Karpas-422 (cell line): ENCODE results near the gene SERPIND1. TPM values are rescaled to one million over a fixed set of nuclear protein-coding genes. Genes with fewer than 3 reads are reported as not detected.
"Not testable (repeated sequence)": the region's sequence is repeated elsewhere in the genome, so short reads cannot be mapped to it uniquely, and the experiment has no call there.

Experiments used
- DNase-seq: peaks from one replicate; pipeline ENCODE4 v3.0.0-alpha.2; 2015
- H2AFZ ChIP-seq: fragments of 200-600 bp; sonication (generic); 2 replicates; pipeline ENCODE4 v1.6.1; 2014; ENCODE audit warnings: antibody characterized with exemption, low read length, mixed read lengths
- H3K27ac ChIP-seq: fragments of 200-600 bp; sonication (generic); 2 replicates; pipeline ENCODE4 v1.5.1; 2014; ENCODE audit warnings: mild to moderate bottlenecking, low read length, moderate library complexity
- H3K27me3 ChIP-seq: fragments of 200-600 bp; sonication (generic); 2 replicates; pipeline ENCODE4 v1.6.1; 2014; ENCODE audit warnings: low read length, mixed read lengths
- H3K36me3 ChIP-seq: fragments of 200-600 bp; sonication (generic); 2 replicates; pipeline ENCODE4 v1.6.1; 2014; ENCODE audit warnings: low read length, mixed read lengths; ENCODE audit not compliant: insufficient read depth
- H3K4me1 ChIP-seq: fragments of 200-600 bp; sonication (generic); 2 replicates; pipeline ENCODE4 v1.6.1; 2014; ENCODE audit warnings: mild to moderate bottlenecking, low read length, mixed read lengths
- H3K4me2 ChIP-seq: fragments of 200-600 bp; sonication (generic); 2 replicates; pipeline ENCODE4 v1.6.1; 2014; ENCODE audit warnings: low read length, low read depth, mild to moderate bottlenecking; ENCODE audit not compliant: poor library complexity, severe bottlenecking
- H3K4me3 ChIP-seq: fragments of 200-600 bp; sonication (generic); 2 replicates; pipeline ENCODE4 v1.5.1; 2014; ENCODE audit warnings: mild to moderate bottlenecking, antibody characterized with exemption, low read length, mixed read lengths
- H3K79me2 ChIP-seq: fragments of 200-600 bp; sonication (generic); 2 replicates; pipeline ENCODE4 v1.6.1; 2014; ENCODE audit warnings: mild to moderate bottlenecking, low read length, mixed read lengths
- H3K9ac ChIP-seq: fragments of 200-600 bp; sonication (generic); 2 replicates; pipeline ENCODE4 v1.6.0; 2014; ENCODE audit warnings: low read length
- H3K9me2 ChIP-seq: fragments of 200-600 bp; sonication (generic), shearing (Covaris generic); replicated peaks from 2 replicates; pipeline ENCODE4 v1.6.0; 2014; ENCODE audit warnings: mild to moderate bottlenecking, low read length, moderate library complexity; ENCODE audit not compliant: insufficient read depth
- H3K9me3 ChIP-seq: fragments of 300-700, 200-600 bp; sonication (generic); 2 replicates; pipeline ENCODE4 v1.6.1; 2014; ENCODE audit warnings: low read length, mixed read lengths
- H4K20me1 ChIP-seq: fragments of 200-600 bp; sonication (generic); 2 replicates; pipeline ENCODE4 v1.6.1; 2014; ENCODE audit warnings: mild to moderate bottlenecking, antibody characterized with exemption, low read length, low read depth; ENCODE audit not compliant: insufficient read depth
- total RNA-seq: library from RNA; depleted of rRNA; stranded (reverse); fragments of >200 nt; shearing (Covaris generic); gene quantifications from 2 replicates; pipeline ENCODE4 v1.2.3, GENCODE V29; 2014; ENCODE audit warnings: low replicate concordance

SERPIND1 gene
- total RNA-seq, 1 experiment from 2014 or later = not detected

- H4K20me1 ChIP-seq = no peaks in the 10 kb centered on the region
- H2AFZ ChIP-seq = no peak overlapping the region
- H3K9me2 ChIP-seq = no peaks in the 10 kb centered on the region
- H3K27ac ChIP-seq = no peak overlapping the region
- no peak overlapping the region for H3K9ac ChIP-seq
- no peak for DNase-seq
- H3K4me2 ChIP-seq = no peak overlapping the region
- no peaks in the 10 kb centered on the region for H3K9me3 ChIP-seq
- H3K4me1 ChIP-seq = no peaks in the 10 kb centered on the region
- H3K27me3 ChIP-seq = no peaks in the 10 kb centered on the region
- H3K79me2 ChIP-seq = no peaks in the 10 kb centered on the region
- no peak overlapping the region for H3K4me3 ChIP-seq
- H3K36me3 ChIP-seq = peaks cover 31% of the 10 kb centered on the region
Measured at GRCh38 chr22:20814221-20814808, 40.4 kb downstream of the SERPIND1 start.

- Histone ChIP-seq H3K79me2 (no peaks in the 10 kb centered on the region), H4K20me1 (no peaks in the 10 kb centered on the region), H3K27ac (no peak overlapping the region), H2AFZ (no peak overlapping the region), H3K9me3 (no peaks in the 10 kb centered on the region), H3K9ac (no peak overlapping the region), H3K36me3 (peaks cover 37% of the 10 kb centered on the region), H3K4me1 (no peaks in the 10 kb centered on the region), H3K9me2 (no peaks in the 10 kb centered on the region), H3K4me3 (no peak overlapping the region), H3K27me3 (no peaks in the 10 kb centered on the region), H3K4me2 (no peak overlapping the region)
- no peak for DNase-seq
Measured at GRCh38 chr22:20815477-20816050, 41.7 kb downstream of the SERPIND1 start.

GRCh38 chr22:20816559-20816958 is 42.6 kb downstream of the SERPIND1 start:
- Histone ChIP-seq H3K4me1 (no peaks in the 10 kb centered on the region), H3K27me3 (no peaks in the 10 kb centered on the region), H3K9me3 (no peaks in the 10 kb centered on the region), H2AFZ (no peak overlapping the region), H3K4me2 (no peak overlapping the region), H3K27ac (no peak overlapping the region), H4K20me1 (no peaks in the 10 kb centered on the region), H3K4me3 (no peak overlapping the region), H3K9me2 (no peaks in the 10 kb centered on the region), H3K79me2 (no peaks in the 10 kb centered on the region), H3K9ac (no peak overlapping the region), H3K36me3 (peaks cover 33% of the 10 kb centered on the region; the same call in 1 of the 2 replicates)
- DNase-seq = no peak

GRCh38 chr22:20818471-20818870 is 44.6 kb downstream of the SERPIND1 start:
- H3K4me3 ChIP-seq = no peak overlapping the region
- 0 out of 2 replicates have a peak, but pooled peaks cover 3% of the 10 kb centered on the region for H3K79me2 ChIP-seq
- no peak overlapping the region for H2AFZ ChIP-seq
- no peak overlapping the region for H3K27ac ChIP-seq
- H3K9ac ChIP-seq = no peak overlapping the region
- no peaks in the 10 kb centered on the region for H3K27me3 ChIP-seq
- no peaks in the 10 kb centered on the region for H3K9me3 ChIP-seq
- peaks cover 24% of the 10 kb centered on the region; the same call in 1 of the 2 replicates for H3K36me3 ChIP-seq
- H3K4me2 ChIP-seq = no peak overlapping the region
- H4K20me1 ChIP-seq = no peaks in the 10 kb centered on the region
- DNase-seq = no peak
- H3K9me2 ChIP-seq = no peaks in the 10 kb centered on the region
- no peaks in the 10 kb centered on the region for H3K4me1 ChIP-seq

GRCh38 chr22:20819471-20819870 is 45.6 kb downstream of the SERPIND1 start:
- Histone ChIP-seq H2AFZ (no peak overlapping the region), H3K27ac (no peak overlapping the region), H3K9me3 (no peaks in the 10 kb centered on the region), H3K9me2 (no peaks in the 10 kb centered on the region), H3K9ac (no peak overlapping the region), H3K36me3 (peaks cover 27% of the 10 kb centered on the region; the same call in 1 of the 2 replicates), H3K27me3 (no peaks in the 10 kb centered on the region), H4K20me1 (no peaks in the 10 kb centered on the region), H3K4me3 (no peak overlapping the region), H3K79me2 (0 out of 2 replicates have a peak, but pooled peaks cover 3% of the 10 kb centered on the region), H3K4me1 (no peaks in the 10 kb centered on the region), H3K4me2 (no peak overlapping the region)
- no peak for DNase-seq

- not testable (repeated sequence) for H3K79me2 ChIP-seq, H3K27ac ChIP-seq, H3K27me3 ChIP-seq, H4K20me1 ChIP-seq, H3K4me2 ChIP-seq, H3K4me3 ChIP-seq, H2AFZ ChIP-seq, H3K9me2 ChIP-seq, H3K9ac ChIP-seq, H3K4me1 ChIP-seq, H3K9me3 ChIP-seq, DNase-seq
- peaks cover 21% of the 10 kb centered on the region; the same call in 1 of the 2 replicates for H3K36me3 ChIP-seq
Measured at GRCh38 chr22:20821717-20822239, 47.9 kb downstream of the SERPIND1 start.

GRCh38 chr22:20822240-20822639 is 48.3 kb downstream of the SERPIND1 start:
- Histone ChIP-seq H3K9me3 (no peaks in the 10 kb centered on the region), H2AFZ (no peak overlapping the region)

GRCh38 chr22:20823264-20823663 is 49.4 kb downstream of the SERPIND1 start:
- H3K9ac ChIP-seq = no peak overlapping the region
- H3K4me1 ChIP-seq = no peaks in the 10 kb centered on the region
- H3K9me2 ChIP-seq = no peaks in the 10 kb centered on the region
- H3K27me3 ChIP-seq = no peaks in the 10 kb centered on the region
- H4K20me1 ChIP-seq = no peaks in the 10 kb centered on the region
- no peak overlapping the region for H3K4me2 ChIP-seq
- H3K9me3 ChIP-seq = no peaks in the 10 kb centered on the region
- no peak overlapping the region for H3K27ac ChIP-seq
- no peak overlapping the region for H2AFZ ChIP-seq
- peaks cover 16% of the 10 kb centered on the region; the same call in 1 of the 2 replicates for H3K36me3 ChIP-seq
- no peak for DNase-seq
- H3K4me3 ChIP-seq = no peak overlapping the region
- H3K79me2 ChIP-seq = 0 out of 2 replicates have a peak, but pooled peaks cover 3% of the 10 kb centered on the region

More at GRCh38 chr22:20822240-20822639, 48.3 kb downstream of the SERPIND1 start:
- Histone ChIP-seq H3K9ac (no peak overlapping the region), H3K79me2 (0 out of 2 replicates have a peak, but pooled peaks cover 3% of the 10 kb centered on the region), H3K27me3 (no peaks in the 10 kb centered on the region), H3K4me1 (no peaks in the 10 kb centered on the region), H3K9me2 (no peaks in the 10 kb centered on the region), H3K27ac (no peak overlapping the region), H4K20me1 (no peaks in the 10 kb centered on the region), H3K4me3 (no peak overlapping the region), H3K4me2 (no peak overlapping the region), H3K36me3 (peaks cover 17% of the 10 kb centered on the region; the same call in 1 of the 2 replicates)
- no peak for DNase-seq
